Fibroblast of skin of back (primary cell): ENCODE measurements around the gene SLC16A3.
"Not testable (repeated sequence)": the region's sequence is repeated elsewhere in the genome, so short reads cannot be mapped to it uniquely, and the experiment has no call there.

Experiments used
- DNase-seq: peaks from one replicate; pipeline ENCODE4 v3.0.0-alpha.2; 2013

Gene SLC16A3

GRCh38 chr17:82204831-82205719, 23.8 kb upstream of the SLC16A3 start:
- peak; percentile 79 for DNase-seq

GRCh38 chr17:82205720-82206508, 22.9 kb upstream of the SLC16A3 start:
- peak; percentile 84 for DNase-seq

- DNase-seq = not testable (repeated sequence)
Measured at GRCh38 chr17:82210655-82211054, 18.2 kb upstream of the SLC16A3 start.

GRCh38 chr17:82212331-82213250, 16.3 kb upstream of the SLC16A3 start, which contains the start of gene CCDC57:
Gene CCDC57, minus strand, starts transcription at chr17:82212842. Its CDS starts 10,898 bp downstream, at chr17:82201944.
- peak; percentile 80 for DNase-seq

- DNase-seq = peak; percentile 76
Measured at GRCh38 chr17:82213251-82214011, 15.4 kb upstream of the SLC16A3 start.

GRCh38 chr17:82214012-82214628, 14.7 kb upstream of the SLC16A3 start:
- DNase-seq = no peak

GRCh38 chr17:82215095-82215971, 13.5 kb upstream of the SLC16A3 start:
- DNase-seq = no peak

- DNase-seq = no peak
Measured at GRCh38 chr17:82215972-82216300, 12.9 kb upstream of the SLC16A3 start.

GRCh38 chr17:82216301-82217119, 12.3 kb upstream of the SLC16A3 start:
- peak; percentile 80 for DNase-seq

- DNase-seq = no peak
Measured at GRCh38 chr17:82217120-82217529, 11.7 kb upstream of the SLC16A3 start.

- DNase-seq = peak; percentile 95
Measured at GRCh38 chr17:82217530-82218204, 11.2 kb upstream of the SLC16A3 start.

- DNase-seq = no peak
Measured at GRCh38 chr17:82218349-82219075, 10.3 kb upstream of the SLC16A3 start.

GRCh38 chr17:82219083-82219482, 9.8 kb upstream of the SLC16A3 start:
- no peak for DNase-seq

- DNase-seq = no peak
Measured at GRCh38 chr17:82219753-82220709, 8.8 kb upstream of the SLC16A3 start.

GRCh38 chr17:82221341-82221902, 7.4 kb upstream of the SLC16A3 start:
- DNase-seq = no peak

GRCh38 chr17:82222816-82223215, 6.0 kb upstream of the SLC16A3 start:
- no peak for DNase-seq
